IMR-90 (cell line): ENCODE results near the gene IGFL3. TPM values are rescaled to one million over a fixed set of nuclear protein-coding genes. Genes with fewer than 3 reads are reported as not detected.

Experiments used
- ATAC-seq: fragments of 200-7000 bp; cut with Tn5 transposase; 2 replicates; pipeline ENCODE4 v1.9.1; 2020; ENCODE audit warnings: low read depth, mild to moderate bottlenecking, moderate library complexity
- BruUV-seq: library from RNA; stranded (reverse); fragments of 400-500 nt; replicated peaks from 2 replicates; lab custom pipeline; 2021; lab: Mats Ljungman, UMichigan
- CTCF ChIA-PET: fragments of 300-600 bp; formaldehyde crosslinking; extraction: SDS; loops from one replicate; lab custom pipeline; 2021; ENCODE audit warnings: antibody characterized with exemption; lab: Yijun Ruan, JAX
- POLR2A ChIA-PET: fragments of 300-600 bp; sonication (Branson Sonifier 250); formaldehyde crosslinking; loops from one replicate; lab custom pipeline; 2022; ENCODE audit warnings: antibody characterized with exemption; ENCODE audit not compliant: unreplicated experiment; lab: Charles Lee
- DNase-seq: peaks from one replicate; pipeline ENCODE4 v3.0.0; 2013
- H2AFZ ChIP-seq: replicated peaks from 2 replicates; pipeline ENCODE3; 2013; ENCODE audit warnings: low read length, mild to moderate bottlenecking; ENCODE audit not compliant: poor library complexity
- H2AK5ac ChIP-seq: 2 replicates; pipeline ENCODE4 v1.6.1; 2013; ENCODE audit warnings: low read depth, low read length, inconsistent platforms
- H2AK9ac ChIP-seq: replicated peaks from 2 replicates; pipeline ENCODE3; 2013; ENCODE audit warnings: mild to moderate bottlenecking, low read depth, low read length, moderate library complexity; ENCODE audit not compliant: poor library complexity
- H2BK120ac ChIP-seq: 2 replicates; pipeline ENCODE4 v1.6.1; 2013; ENCODE audit warnings: low read depth, low read length, inconsistent platforms
- H2BK15ac ChIP-seq: 3 replicates; pipeline ENCODE4 v1.6.1; 2013; ENCODE audit warnings: low read depth, low read length, inconsistent platforms
- H2BK20ac ChIP-seq: 2 replicates; pipeline ENCODE4 v1.6.1; 2013; ENCODE audit warnings: low read depth, mild to moderate bottlenecking, inconsistent platforms, low read length, moderate library complexity
- H2BK5ac ChIP-seq: 2 replicates; pipeline ENCODE4 v1.6.1; 2013; ENCODE audit warnings: mild to moderate bottlenecking, low read depth, low read length, inconsistent platforms; ENCODE audit not compliant: poor library complexity, severe bottlenecking
- H3K14ac ChIP-seq: replicated peaks from 2 replicates; pipeline ENCODE4 v1.6.1; 2013; ENCODE audit warnings: low read depth, low read length, inconsistent platforms
- H3K18ac ChIP-seq: 2 replicates; pipeline ENCODE4 v1.6.1; 2013; ENCODE audit warnings: low read depth, low read length, control low read depth
- H3K23ac ChIP-seq: 2 replicates; pipeline ENCODE4 v1.6.1; 2013; ENCODE audit warnings: low read depth, low read length, inconsistent platforms
- H3K27ac ChIP-seq: 2 replicates; pipeline ENCODE4 v1.5.1; 2013; ENCODE audit warnings: mild to moderate bottlenecking, control low read depth, low read length; ENCODE audit not compliant: insufficient read depth
- H3K27me3 ChIP-seq: 2 replicates; pipeline ENCODE4 v1.6.1; 2013; ENCODE audit warnings: low read length; ENCODE audit not compliant: control insufficient read depth, insufficient read depth
- H3K36me3 ChIP-seq: 2 replicates; pipeline ENCODE4 v1.6.1; 2013; ENCODE audit warnings: low read length, mixed read lengths; ENCODE audit not compliant: control insufficient read depth, insufficient read depth
- H3K4ac ChIP-seq: 2 replicates; pipeline ENCODE4 v1.6.1; 2013; ENCODE audit warnings: low read depth, low read length, inconsistent platforms
- H3K4me1 ChIP-seq: 2 replicates; pipeline ENCODE4 v1.6.1; 2013; ENCODE audit warnings: low read length, mixed read lengths; ENCODE audit not compliant: control insufficient read depth, insufficient read depth
- H3K4me2 ChIP-seq: 2 replicates; pipeline ENCODE4 v1.6.1; 2013; ENCODE audit warnings: low read depth, mild to moderate bottlenecking, control low read depth, low read length, moderate library complexity
- H3K4me3 ChIP-seq: 2 replicates; pipeline ENCODE4 v1.5.1; 2013; ENCODE audit warnings: low read depth, mild to moderate bottlenecking, control low read depth, low read length, moderate library complexity; ENCODE audit not compliant: insufficient read depth
- H3K56ac ChIP-seq: 2 replicates; pipeline ENCODE4 v1.6.1; 2013; ENCODE audit warnings: low read length, inconsistent platforms; ENCODE audit not compliant: insufficient read depth; ENCODE audit errors: extremely low read depth
- H3K79me1 ChIP-seq, 2 experiments: 2 replicates each; pipeline ENCODE4 v1.6.1; 2013; ENCODE audit warnings: low read length in 2 of 2, inconsistent platforms in 1 of 2, low read depth in 1 of 2
- H3K9ac ChIP-seq: 2 replicates; pipeline ENCODE4 v1.6.1; 2013; ENCODE audit warnings: low read depth, low read length, control low read depth
- H3K9me1 ChIP-seq: 2 replicates; pipeline ENCODE4 v1.6.1; 2013; ENCODE audit warnings: low read length, inconsistent platforms; ENCODE audit not compliant: insufficient read depth
- H3K9me3 ChIP-seq: 2 replicates; pipeline ENCODE4 v1.6.1; 2013; ENCODE audit warnings: low read length; ENCODE audit not compliant: control insufficient read depth, insufficient read depth
- H4K20me1 ChIP-seq: 2 replicates; pipeline ENCODE4 v1.6.1; 2013; ENCODE audit warnings: low read length, inconsistent platforms; ENCODE audit not compliant: insufficient read depth
- H4K5ac ChIP-seq: 2 replicates; pipeline ENCODE4 v1.6.1; 2013; ENCODE audit warnings: mild to moderate bottlenecking, low read depth, low read length, control low read depth
- H4K8ac ChIP-seq, 2 experiments: 2 replicates each; pipeline ENCODE4 v1.6.1; 2013; ENCODE audit warnings: low read depth in 2 of 2, low read length in 2 of 2, control low read depth in 1 of 2, inconsistent platforms in 1 of 2
- H4K91ac ChIP-seq: 2 replicates; pipeline ENCODE4 v1.6.1; 2013; ENCODE audit warnings: low read depth, low read length, inconsistent platforms; ENCODE audit not compliant: insufficient read depth
- BHLHE40 ChIP-seq: fragments of 150-350 bp; IDR thresholded peaks from 2 replicates; pipeline ENCODE4 v1.6.1; 2016; ENCODE audit warnings: mild to moderate bottlenecking, low read depth, low read length
- CEBPB ChIP-seq: IDR thresholded peaks from 2 replicates; pipeline ENCODE4 v1.6.1; 2012; ENCODE audit warnings: low read depth, low read length, improper control_type of control experiment
- CHD1 ChIP-seq: IDR thresholded peaks from 2 replicates; pipeline ENCODE4 v1.6.1; 2012; ENCODE audit warnings: low read depth, low read length, improper control_type of control experiment
- FOS ChIP-seq: fragments of 150-350 bp; IDR thresholded peaks from 2 replicates; pipeline ENCODE4 v1.6.1; 2016; ENCODE audit warnings: low read depth, low read length
- MAFK ChIP-seq: IDR thresholded peaks from 2 replicates; pipeline ENCODE4 v1.6.1; 2012; ENCODE audit warnings: low read depth, low read length, improper control_type of control experiment
- MAZ ChIP-seq: IDR thresholded peaks from 2 replicates; pipeline ENCODE4 v1.6.1; 2012; ENCODE audit warnings: low read depth, mild to moderate bottlenecking, low read length, improper control_type of control experiment, moderate library complexity, borderline replicate concordance
- MXI1 ChIP-seq: IDR thresholded peaks from 2 replicates; pipeline ENCODE4 v1.6.1; 2012; ENCODE audit warnings: low read depth, mild to moderate bottlenecking, low read length, moderate library complexity, borderline replicate concordance
- NFE2L2 ChIP-seq: fragments of 150-350 bp; IDR thresholded peaks from 2 replicates; pipeline ENCODE4 v1.6.1; 2016; ENCODE audit warnings: low read depth, mild to moderate bottlenecking, low read length
- POLR2A ChIP-seq: IDR thresholded peaks from 2 replicates; pipeline ENCODE4 v1.6.1; 2012; ENCODE audit warnings: mild to moderate bottlenecking, low read depth, low read length
- RAD21 ChIP-seq: IDR thresholded peaks from 2 replicates; pipeline ENCODE4 v1.6.1; 2012; ENCODE audit warnings: low read length, improper control_type of control experiment
- RCOR1 ChIP-seq: IDR thresholded peaks from 2 replicates; pipeline ENCODE4 v1.6.1; 2012; ENCODE audit warnings: mild to moderate bottlenecking, low read length, improper control_type of control experiment; ENCODE audit not compliant: insufficient replicate concordance
- RFX5 ChIP-seq: IDR thresholded peaks from 2 replicates; pipeline ENCODE4 v1.8.0; 2012; ENCODE audit warnings: low read depth, mild to moderate bottlenecking, low read length, moderate library complexity
- SMC3 ChIP-seq: fragments of 150-350 bp; IDR thresholded peaks from 2 replicates; pipeline ENCODE4 v1.6.1; 2016; ENCODE audit warnings: low read depth, mild to moderate bottlenecking, antibody characterized with exemption, low read length, moderate library complexity
- WGBS, 2 experiments: methylation state at CpG; one replicate each; pipeline versions ENCODE4 v1.1.5 to v1.1.7; 2013; ENCODE audit warnings: missing lambda C conversion rate in 2 of 2; ENCODE audit not compliant: insufficient read length in 1 of 2; ENCODE audit errors: extremely low coverage in 2 of 2; 5-methylcytosine and 5-hydroxymethylcytosine counted together
- dilution Hi-C: fragments of 300-500 bp; cut with HindIII; formaldehyde crosslinking; loops from one replicate; pipeline ENCODE4 v1.14.3; 2018; ENCODE audit warnings: low sequenced_read_pairs; ENCODE audit not compliant: unreplicated experiment
- in situ Hi-C: fragments of 300-500 bp; cut with MboI; formaldehyde crosslinking; loops from 3 replicates; pipeline ENCODE4 v1.14.3; 2019; ENCODE audit warnings: low sequenced_read_pairs, inconsistent platforms, mixed read lengths
- intact Hi-C: fragments of 100-400 bp; cut with micrococcal nuclease; formaldehyde crosslinking; loops from 2 replicates; pipeline ENCODE4 v1.10.0; 2022
- polyA plus RNA-seq, 3 experiments: library from polyadenylated mRNA; depleted of rRNA; stranded (reverse); fragments of >200 nt; gene quantifications; 2 replicates each; pipeline ENCODE4 v1.2.3, GENCODE V29; 2012; ENCODE audit warnings: low replicate concordance in 1 of 3
- total RNA-seq: library from RNA; depleted of rRNA; stranded (reverse); fragments of >200 nt; gene quantifications from 2 replicates; pipeline ENCODE4 v1.2.3, GENCODE V29; 2012
- TF ChIP-seq, protein P1 (sequence below): fragments of 150-350 bp; IDR thresholded peaks from 2 replicates; pipeline ENCODE4 v1.6.1; 2017; ENCODE audit warnings: mild to moderate bottlenecking, antibody characterized with exemption, low read length, low read depth
- TF ChIP-seq, protein P2 (sequence below): fragments of 150-350 bp; IDR thresholded peaks from 2 replicates; pipeline ENCODE4 v1.6.1; 2016; ENCODE audit warnings: low read depth, mild to moderate bottlenecking, low read length, moderate library complexity, borderline replicate concordance
- TF ChIP-seq, protein P3 (sequence below): conservative IDR thresholded peaks from 2 replicates; pipeline ENCODE4 v1.5.1; 2012; ENCODE audit warnings: mild to moderate bottlenecking, low read depth, low read length, improper control_type of control experiment

IGFL3 gene
- total and polyA plus RNA-seq, 2 of the 4 experiments (the other 2 are of a cell fraction), result not detected

DNA sequence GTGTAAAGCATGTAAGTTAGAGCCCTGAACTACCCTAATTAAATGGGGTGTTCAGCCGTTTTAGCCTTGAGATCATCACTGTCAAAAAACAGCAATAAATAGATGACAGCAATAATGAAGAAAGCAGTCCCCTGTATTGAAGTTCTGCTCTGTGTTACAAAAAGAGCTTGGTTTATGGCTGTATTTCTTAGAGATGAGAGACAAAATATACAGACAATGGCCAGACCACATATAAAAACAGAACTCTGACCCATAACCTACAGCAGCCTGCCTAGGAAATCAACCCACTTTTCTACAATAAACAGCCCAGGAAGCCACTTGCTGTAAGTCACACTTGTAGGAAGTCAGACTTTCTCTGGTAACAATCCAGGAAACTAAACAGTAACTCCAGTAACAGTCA lies 10.8 kb downstream of the IGFL3 start:
- in situ Hi-C loops, result no loop called here

More for the DNA sequence above, 10.8 kb downstream of the IGFL3 start:
- H2BK20ac ChIP-seq, result no peak overlapping the region
- intact Hi-C loops, result loop anchor here (10.0 kb wide), 1 partner anchor 441 kb away; no protein-coding TSS in a partner anchor
- H3K4me2 ChIP-seq, result no peak overlapping the region
- peaks cover 36% of the 10 kb centered on the region for H3K27me3 ChIP-seq
- H4K91ac ChIP-seq, result no peak overlapping the region
- no TSS peak for BruUV-seq
- no peak overlapping the region for H2AK9ac ChIP-seq
- no peak for ATAC-seq
- H3K56ac ChIP-seq, result no peak overlapping the region
- WGBS, 2 experiments, result no CpG with 5 or more reads among the region's 1 CpG
- no peak overlapping the region for H3K14ac ChIP-seq
- no peak overlapping the region for H3K18ac ChIP-seq
- dilution Hi-C loops, result no loop called here
- no peak overlapping the region for H4K8ac ChIP-seq
- no peaks in the 10 kb centered on the region; the same call in 1 of the 2 replicates for H3K9me3 ChIP-seq
- no peak overlapping the region for H3K4ac ChIP-seq
- H2AK5ac ChIP-seq, result no peak overlapping the region
- H2BK15ac ChIP-seq, result no peak overlapping the region
- H2BK120ac ChIP-seq, result no peak overlapping the region
- no peaks in the 10 kb centered on the region for H3K36me3 ChIP-seq
- CTCF ChIA-PET, result no interaction called here
- H4K5ac ChIP-seq, result no peak overlapping the region
- H2AFZ ChIP-seq, result no peak overlapping the region
- no peaks in the 10 kb centered on the region for H4K20me1 ChIP-seq
- POLR2A ChIA-PET, result no interaction called here
- H3K23ac ChIP-seq, result no peak overlapping the region
- H2BK5ac ChIP-seq, result no peak overlapping the region
- H3K4me3 ChIP-seq, result no peak overlapping the region
- no peak overlapping the region for H3K9ac ChIP-seq
- no peak for TF ChIP-seq SMC3
- TF ChIP-seq CEBPB, result no peak
- no peak for TF ChIP-seq RFX5
- TF ChIP-seq MAFK, result no peak
- TF ChIP-seq POLR2A, result no peak
- TF ChIP-seq NFE2L2, result no peak
- TF ChIP-seq, protein P1, sequence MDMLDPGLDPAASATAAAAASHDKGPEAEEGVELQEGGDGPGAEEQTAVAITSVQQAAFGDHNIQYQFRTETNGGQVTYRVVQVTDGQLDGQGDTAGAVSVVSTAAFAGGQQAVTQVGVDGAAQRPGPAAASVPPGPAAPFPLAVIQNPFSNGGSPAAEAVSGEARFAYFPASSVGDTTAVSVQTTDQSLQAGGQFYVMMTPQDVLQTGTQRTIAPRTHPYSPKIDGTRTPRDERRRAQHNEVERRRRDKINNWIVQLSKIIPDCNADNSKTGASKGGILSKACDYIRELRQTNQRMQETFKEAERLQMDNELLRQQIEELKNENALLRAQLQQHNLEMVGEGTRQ, result no peak
- no peak for TF ChIP-seq FOS
- no peak for TF ChIP-seq RAD21
- TF ChIP-seq BHLHE40, result no peak
- TF ChIP-seq CHD1, result no peak
- TF ChIP-seq, protein P2, sequence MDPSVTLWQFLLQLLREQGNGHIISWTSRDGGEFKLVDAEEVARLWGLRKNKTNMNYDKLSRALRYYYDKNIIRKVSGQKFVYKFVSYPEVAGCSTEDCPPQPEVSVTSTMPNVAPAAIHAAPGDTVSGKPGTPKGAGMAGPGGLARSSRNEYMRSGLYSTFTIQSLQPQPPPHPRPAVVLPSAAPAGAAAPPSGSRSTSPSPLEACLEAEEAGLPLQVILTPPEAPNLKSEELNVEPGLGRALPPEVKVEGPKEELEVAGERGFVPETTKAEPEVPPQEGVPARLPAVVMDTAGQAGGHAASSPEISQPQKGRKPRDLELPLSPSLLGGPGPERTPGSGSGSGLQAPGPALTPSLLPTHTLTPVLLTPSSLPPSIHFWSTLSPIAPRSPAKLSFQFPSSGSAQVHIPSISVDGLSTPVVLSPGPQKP, result no peak
- TF ChIP-seq MAZ, result no peak
- TF ChIP-seq RCOR1, result no peak
- TF ChIP-seq, protein P3, sequence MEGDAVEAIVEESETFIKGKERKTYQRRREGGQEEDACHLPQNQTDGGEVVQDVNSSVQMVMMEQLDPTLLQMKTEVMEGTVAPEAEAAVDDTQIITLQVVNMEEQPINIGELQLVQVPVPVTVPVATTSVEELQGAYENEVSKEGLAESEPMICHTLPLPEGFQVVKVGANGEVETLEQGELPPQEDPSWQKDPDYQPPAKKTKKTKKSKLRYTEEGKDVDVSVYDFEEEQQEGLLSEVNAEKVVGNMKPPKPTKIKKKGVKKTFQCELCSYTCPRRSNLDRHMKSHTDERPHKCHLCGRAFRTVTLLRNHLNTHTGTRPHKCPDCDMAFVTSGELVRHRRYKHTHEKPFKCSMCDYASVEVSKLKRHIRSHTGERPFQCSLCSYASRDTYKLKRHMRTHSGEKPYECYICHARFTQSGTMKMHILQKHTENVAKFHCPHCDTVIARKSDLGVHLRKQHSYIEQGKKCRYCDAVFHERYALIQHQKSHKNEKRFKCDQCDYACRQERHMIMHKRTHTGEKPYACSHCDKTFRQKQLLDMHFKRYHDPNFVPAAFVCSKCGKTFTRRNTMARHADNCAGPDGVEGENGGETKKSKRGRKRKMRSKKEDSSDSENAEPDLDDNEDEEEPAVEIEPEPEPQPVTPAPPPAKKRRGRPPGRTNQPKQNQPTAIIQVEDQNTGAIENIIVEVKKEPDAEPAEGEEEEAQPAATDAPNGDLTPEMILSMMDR, result no peak
- TF ChIP-seq MXI1, result no peak
- no peak for DNase-seq
- H3K27ac ChIP-seq, result no peak overlapping the region
- H3K4me1 ChIP-seq, result peaks cover 3% of the 10 kb centered on the region; the same call in 1 of the 2 replicates
- H3K9me1 ChIP-seq, result no peaks in the 10 kb centered on the region
- no peaks in the 10 kb centered on the region for H3K79me1 ChIP-seq
